Measurements from ENCODE around the gene GABRG3.

Gene GABRG3

GRCh38 chr15:27065785-27066184 lies 94.8 kb downstream of the GABRG3 start:
- no peak for DNase-seq

- no peak for DNase-seq
Measured at GRCh38 chr15:27066446-27066845, 95.5 kb downstream of the GABRG3 start.

GRCh38 chr15:27067175-27067574 lies 96.2 kb downstream of the GABRG3 start:
- no peak for DNase-seq

- no peak for DNase-seq
Measured at GRCh38 chr15:27070841-27071240, 99.9 kb downstream of the GABRG3 start.

GRCh38 chr15:27074179-27074578 lies 103.2 kb downstream of the GABRG3 start:
- DNase-seq, result no peak

- no peak for DNase-seq
Measured at GRCh38 chr15:27077790-27078189, 106.8 kb downstream of the GABRG3 start.

GRCh38 chr15:27081676-27082418 lies 110.9 kb downstream of the GABRG3 start:
- no peak for DNase-seq

GRCh38 chr15:27082526-27082925 lies 111.5 kb downstream of the GABRG3 start:
- DNase-seq, result no peak

GRCh38 chr15:27084844-27085243 lies 113.9 kb downstream of the GABRG3 start:
- no peak for DNase-seq

GRCh38 chr15:27086149-27086548 lies 115.2 kb downstream of the GABRG3 start:
- DNase-seq, result no peak

- DNase-seq, result no peak
Measured at GRCh38 chr15:27086805-27087204, 115.8 kb downstream of the GABRG3 start.

GRCh38 chr15:27087651-27088583 lies 116.9 kb downstream of the GABRG3 start:
- DNase-seq, result no peak

- DNase-seq, result no peak
Measured at GRCh38 chr15:27088584-27089232, 117.7 kb downstream of the GABRG3 start.

- DNase-seq, result no peak
Measured at GRCh38 chr15:27089233-27089586, 118.2 kb downstream of the GABRG3 start.

- no peak for DNase-seq
Measured at GRCh38 chr15:27089676-27090075, 118.7 kb downstream of the GABRG3 start.

GRCh38 chr15:27091270-27091940 lies 120.4 kb downstream of the GABRG3 start:
- no peak for DNase-seq

- no peak for DNase-seq
Measured at GRCh38 chr15:27092390-27092789, 121.4 kb downstream of the GABRG3 start.

GRCh38 chr15:27094235-27094634 lies 123.3 kb downstream of the GABRG3 start:
- no peak for DNase-seq

GRCh38 chr15:27095886-27096624 lies 125.1 kb downstream of the GABRG3 start:
- no peak for DNase-seq

GRCh38 chr15:27097506-27097905 lies 126.5 kb downstream of the GABRG3 start:
- DNase-seq, result no peak

- no peak for DNase-seq
Measured at GRCh38 chr15:27101982-27102381, 131.0 kb downstream of the GABRG3 start.

GRCh38 chr15:27111323-27111722 lies 140.3 kb downstream of the GABRG3 start:
- DNase-seq, result no peak
